ENCODE data around the gene ACCSL. TPM values are rescaled to one million over a fixed set of nuclear protein-coding genes. Genes with fewer than 3 reads are reported as not detected.

Gene ACCSL
- total RNA-seq, 1 donor from 2014 or later, result not detected

GRCh38 chr11:44017443-44018126 lies 30.2 kb upstream of the ACCSL start:
- DNase-seq (ENCODE audit: low spot score in 2 of 2) (no peak), FAIRE-seq (no peak)

GRCh38 chr11:44018127-44018521 lies 29.7 kb upstream of the ACCSL start:
- FAIRE-seq (no peak), DNase-seq (ENCODE audit: low spot score in 2 of 2) (no peak)

DNA sequence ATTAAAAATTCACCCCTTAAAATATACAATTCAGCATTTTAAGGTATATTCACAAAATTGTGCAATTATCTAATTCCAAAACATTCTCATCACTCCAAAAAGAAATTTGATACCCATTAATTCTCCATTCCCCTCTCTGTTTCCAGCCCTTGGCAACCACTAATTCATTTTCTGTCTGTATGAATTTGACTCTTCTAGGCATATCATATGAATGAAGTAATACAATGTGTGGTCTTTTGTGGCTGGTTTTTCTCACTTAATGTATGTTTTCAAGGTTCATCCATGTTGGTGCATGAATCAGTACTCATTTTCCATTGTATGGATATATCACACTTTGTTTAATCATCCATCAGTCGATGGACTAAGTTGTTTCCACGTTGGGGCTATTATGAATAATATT lies 29.0 kb upstream of the ACCSL start:
- DNase-seq (ENCODE audit: low spot score in 2 of 2) (no peak), FAIRE-seq (no peak)

DNA sequence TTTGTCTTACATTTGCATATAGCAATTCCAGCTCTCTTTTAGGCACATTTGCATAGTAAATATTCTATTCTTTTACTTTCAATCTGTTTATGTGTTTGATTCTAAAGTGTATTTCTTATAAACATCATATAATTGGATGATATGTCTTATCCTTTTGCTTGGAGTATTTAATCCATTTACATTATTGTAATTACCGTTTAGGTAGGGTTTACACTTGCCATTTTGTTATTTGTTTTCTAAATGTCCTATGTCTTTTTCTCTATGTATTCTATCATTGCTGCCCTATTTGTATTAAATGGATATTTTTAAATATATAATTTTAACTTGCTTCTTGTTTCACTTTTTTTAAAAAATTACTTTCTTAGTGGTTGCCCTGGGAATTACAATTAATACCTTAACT lies 22.8 kb upstream of the ACCSL start:
- no peak for DNase-seq (ENCODE audit: low spot score in 2 of 2)
- FAIRE-seq, result peak; percentile 3

GRCh38 chr11:44025727-44026126 lies 22.1 kb upstream of the ACCSL start:
- DNase-seq (ENCODE audit: low spot score in 2 of 2) (no peak), FAIRE-seq (no peak)

DNA sequence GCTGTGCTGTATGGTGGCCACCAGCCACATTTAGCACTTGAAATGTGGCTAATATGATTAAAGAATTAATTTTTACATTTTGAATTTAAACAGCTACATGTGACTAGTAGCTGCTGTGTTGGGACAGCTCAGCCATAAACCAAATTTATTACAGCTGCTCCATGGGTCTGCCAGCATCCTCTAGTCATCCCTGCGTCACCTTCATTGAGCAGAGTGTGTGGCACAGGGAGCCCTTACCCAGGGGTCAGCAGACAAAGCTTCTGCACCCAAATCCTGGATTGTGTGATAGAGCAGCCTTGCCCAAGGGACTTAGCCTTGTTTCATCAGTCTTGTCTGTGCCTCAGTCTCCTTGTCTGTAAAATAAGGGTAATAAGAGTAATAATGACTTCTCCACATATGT lies 19.4 kb upstream of the ACCSL start:
- FAIRE-seq (no peak), DNase-seq (ENCODE audit: low spot score in 2 of 2) (no peak)

DNA sequence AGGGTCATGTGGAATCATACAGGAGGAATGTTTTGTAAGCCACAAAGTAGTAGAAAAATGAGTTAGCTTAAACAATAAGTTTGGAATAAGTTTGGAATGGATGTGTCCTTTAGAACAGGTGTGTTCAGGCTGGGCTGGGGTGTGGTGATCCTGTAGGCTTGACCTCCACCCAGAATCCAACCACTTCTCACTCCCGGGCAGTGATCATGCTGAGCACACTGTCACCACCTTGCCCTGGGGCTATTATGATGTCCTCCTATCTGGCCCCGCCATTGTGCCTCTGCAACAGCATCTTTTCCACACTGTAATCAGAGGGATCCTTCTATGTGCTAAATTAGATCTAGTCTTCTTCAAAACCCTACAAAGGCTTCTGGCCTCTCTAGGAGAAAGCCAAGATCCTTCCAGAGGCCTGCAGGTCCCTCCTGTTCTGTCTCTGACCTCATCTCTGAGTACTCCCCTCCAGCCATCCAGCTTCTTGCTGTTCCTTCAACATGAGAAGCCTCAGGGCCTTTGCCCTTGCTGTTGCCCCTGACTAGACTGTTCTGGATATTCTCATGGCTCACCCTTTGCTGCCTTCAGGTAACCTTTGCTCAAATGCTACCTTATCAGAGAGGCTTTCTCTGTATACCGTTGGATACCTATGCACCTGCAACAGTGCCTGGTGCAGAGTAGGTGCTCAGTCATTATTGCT lies 18.8 kb upstream of the ACCSL start:
- FAIRE-seq, result no peak
- no peak for DNase-seq (ENCODE audit: low spot score in 2 of 2)

DNA sequence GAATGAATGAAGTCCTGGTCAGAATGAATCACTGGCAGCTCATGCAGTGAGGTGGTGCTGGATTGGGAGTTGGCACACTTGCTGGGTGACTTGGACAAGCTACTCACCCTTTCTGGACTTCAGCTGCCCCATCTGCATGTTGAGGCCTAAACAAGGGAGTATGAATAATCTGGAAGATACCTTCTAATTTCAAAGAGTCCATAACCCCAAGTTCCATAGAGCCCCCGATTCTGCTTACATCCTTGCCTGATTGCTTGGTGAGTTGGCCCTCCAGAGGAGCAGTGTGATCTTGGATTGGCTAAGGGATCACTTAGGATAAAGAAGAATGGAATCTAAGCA lies 18.3 kb upstream of the ACCSL start:
- DNase-seq (ENCODE audit: low spot score in 2 of 2) (no peak), FAIRE-seq (no peak)

- FAIRE-seq, result no peak
Measured at GRCh38 chr11:44029977-44030911, 17.5 kb upstream of the ACCSL start.

GRCh38 chr11:44030996-44031395 lies 16.8 kb upstream of the ACCSL start:
- no peak for FAIRE-seq
- DNase-seq (ENCODE audit: low spot score in 2 of 2), result no peak

More at GRCh38 chr11:44029977-44030911, 17.5 kb upstream of the ACCSL start:
- DNase-seq (ENCODE audit: low spot score in 2 of 2), result no peak

DNA sequence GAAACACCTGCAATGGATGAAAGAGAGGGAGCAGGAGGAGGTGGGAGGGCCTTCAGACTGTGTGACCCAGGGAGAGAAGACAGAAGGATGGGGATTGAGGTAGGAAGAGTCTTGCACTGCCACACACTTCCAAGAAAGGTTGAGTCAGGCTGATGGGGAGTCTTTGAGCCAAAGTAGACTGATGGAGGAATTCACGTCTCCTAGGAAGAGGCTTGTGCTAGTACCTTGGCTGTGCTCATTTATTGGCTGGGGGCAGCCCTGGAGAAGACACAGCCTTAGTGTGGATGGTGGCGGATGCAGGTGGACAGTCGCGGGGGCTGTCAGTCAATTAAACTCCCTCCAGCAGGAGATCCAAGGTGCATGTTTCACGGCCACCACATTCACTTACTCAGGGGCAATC lies 16.2 kb upstream of the ACCSL start:
- DNase-seq (ENCODE audit: low spot score in 2 of 2) (no peak), FAIRE-seq (no peak)

DNA sequence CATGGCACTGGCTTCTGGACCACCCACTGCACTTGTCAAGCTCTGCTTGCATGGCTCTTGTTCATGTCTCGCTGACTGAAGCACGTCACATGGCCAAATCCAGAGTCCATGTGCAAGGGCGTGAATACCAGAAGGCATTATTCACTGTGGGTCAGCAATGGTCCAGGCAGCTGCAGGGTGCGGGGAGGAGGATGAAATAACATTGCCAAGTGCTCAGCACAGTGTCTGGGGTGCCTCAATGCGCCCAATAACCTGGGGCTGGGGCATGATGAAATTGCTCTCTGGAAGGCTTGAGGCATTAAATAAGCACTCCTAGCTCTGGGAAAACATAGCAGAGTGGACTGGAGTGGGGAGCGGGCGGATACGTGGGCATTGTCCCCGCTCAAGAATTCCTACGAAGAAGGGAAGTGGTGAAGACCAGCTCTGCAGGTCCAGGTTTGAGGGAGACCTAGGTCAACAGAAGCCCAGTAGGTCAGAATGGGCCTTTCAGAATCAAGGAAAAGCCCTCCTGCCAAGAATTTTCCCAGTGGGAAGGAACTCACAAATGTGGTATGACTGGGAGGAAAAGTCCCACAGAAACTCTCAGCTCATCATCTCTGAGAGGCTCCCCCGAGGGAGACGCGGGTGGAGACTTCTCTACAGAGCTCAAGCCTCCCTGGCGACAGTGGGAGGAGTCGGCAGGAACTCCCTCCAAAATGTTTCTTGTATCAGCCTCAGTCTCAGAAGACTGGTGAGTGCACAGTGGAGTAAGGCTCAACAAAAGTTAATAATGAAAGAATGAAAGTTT lies 15.3 kb upstream of the ACCSL start:
- DNase-seq (ENCODE audit: low spot score in 2 of 2), result no peak
- FAIRE-seq, result no peak

GRCh38 chr11:44033411-44033850 lies 14.3 kb upstream of the ACCSL start:
- DNase-seq (ENCODE audit: low spot score in 2 of 2) (peak in 1 of 2 donors; percentile 13), FAIRE-seq (no peak)

DNA sequence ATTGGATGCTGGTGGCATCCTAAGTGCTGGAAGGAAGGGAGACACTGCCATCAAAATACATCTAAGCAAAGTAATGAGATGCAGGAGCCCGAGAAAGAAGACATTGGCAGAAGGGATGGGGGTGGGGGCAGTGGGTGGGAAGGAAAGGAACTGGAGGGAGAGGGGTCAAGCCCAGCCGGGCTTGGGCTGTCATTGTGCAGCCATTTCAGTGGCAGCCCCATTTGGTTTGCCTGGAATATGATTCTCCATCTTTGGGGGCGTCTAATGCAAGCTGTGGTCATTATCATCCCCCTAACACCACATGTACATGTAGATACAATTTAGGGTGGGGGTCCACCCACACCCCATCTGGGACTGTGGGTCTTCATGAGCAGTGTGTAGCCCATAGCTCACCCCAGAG lies 13.9 kb upstream of the ACCSL start:
- DNase-seq (ENCODE audit: low spot score in 2 of 2) (no peak), FAIRE-seq (no peak)

DNA sequence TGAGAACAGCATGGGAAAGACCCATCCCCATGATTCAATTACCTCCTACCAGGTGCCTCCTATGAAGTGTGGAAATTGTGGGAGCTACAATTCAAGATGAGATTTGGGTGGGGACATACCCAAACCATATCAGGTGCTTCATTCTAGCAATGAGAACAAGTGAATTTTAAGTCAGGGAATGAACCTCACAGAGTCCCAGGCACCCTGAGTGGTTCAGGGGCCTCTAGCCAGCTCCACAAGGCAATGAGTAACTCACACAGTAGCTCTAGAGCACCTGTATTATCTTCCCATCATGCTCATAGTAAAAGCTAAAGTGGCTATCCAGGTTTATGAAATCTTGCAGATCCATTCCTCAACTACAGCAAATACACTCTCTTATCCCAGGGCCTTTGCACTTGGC lies 13.1 kb upstream of the ACCSL start:
- no peak for FAIRE-seq
- DNase-seq (ENCODE audit: low spot score in 2 of 2), result no peak

GRCh38 chr11:44036811-44037657 lies 10.7 kb upstream of the ACCSL start:
- no peak for FAIRE-seq
- peak; percentile 34 to 58 for DNase-seq (ENCODE audit: low spot score in 2 of 2)

- no peak for FAIRE-seq
- no peak for DNase-seq (ENCODE audit: low spot score in 2 of 2)
Measured at GRCh38 chr11:44037658-44037998, 10.2 kb upstream of the ACCSL start.

DNA sequence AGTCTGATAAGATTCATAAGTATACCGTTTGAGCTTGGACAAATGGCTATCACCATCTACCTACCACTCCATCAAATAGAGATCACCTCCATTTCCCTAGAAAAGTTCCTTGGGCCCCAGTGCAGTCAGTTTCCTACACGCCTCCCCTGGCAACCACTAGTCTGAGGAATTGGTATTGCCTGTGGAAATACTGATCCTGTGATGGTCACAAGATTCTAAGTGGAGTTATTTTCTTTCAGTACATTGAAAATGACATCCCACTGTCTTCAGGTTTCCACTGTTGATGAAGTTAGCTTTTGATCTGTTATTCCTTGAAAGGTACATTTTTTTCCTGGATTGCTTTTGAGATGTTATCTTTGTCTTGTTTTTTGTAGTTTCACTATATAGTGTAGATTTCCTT lies 4.6 kb upstream of the ACCSL start:
- FAIRE-seq (no peak), DNase-seq (ENCODE audit: low spot score in 2 of 2) (no peak)

DNA sequence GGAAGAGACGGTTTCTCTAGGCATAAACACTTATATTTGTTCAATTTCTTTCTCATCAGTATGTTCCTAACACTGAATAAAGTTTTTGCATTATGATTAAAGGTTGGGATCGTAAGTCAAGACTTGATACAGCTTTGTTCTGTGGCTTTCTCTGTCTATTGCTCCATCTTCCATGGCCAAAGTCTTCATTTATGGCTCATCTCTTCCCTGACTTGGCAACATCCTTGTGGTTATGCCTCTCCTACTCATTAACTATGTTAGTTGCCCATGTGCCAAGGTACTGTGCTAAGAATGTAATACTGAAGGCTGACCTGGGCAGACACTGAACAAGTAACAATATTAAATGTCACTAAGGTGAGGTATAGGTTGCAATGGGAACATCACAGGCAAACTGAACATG lies 1.6 kb upstream of the ACCSL start:
- FAIRE-seq (no peak), DNase-seq (ENCODE audit: low spot score in 2 of 2) (no peak)

- FAIRE-seq (no peak), DNase-seq (ENCODE audit: low spot score in 2 of 2) (no peak)
Measured at GRCh38 chr11:44047298-44047697, 483 bp upstream of the ACCSL start.
